Liver (tissue), 9 donors: ENCODE results near the gene KIF3C. TPM values are rescaled to one million over a fixed set of nuclear protein-coding genes. Genes with fewer than 3 reads are reported as not detected.

Source experiments
- DNase-seq: peaks from one replicate; pipeline ENCODE4 v3.0.0-alpha.2; 2017; ENCODE audit warnings: low spot score
- H3K27ac ChIP-seq, 2 donors: one replicate each; pipeline ENCODE4 v1.7.0; 2013; ENCODE audit warnings: inconsistent platforms in 2 of 2, low read length in 2 of 2, control low read depth in 1 of 2, low read depth in 1 of 2, mild to moderate bottlenecking in 1 of 2
- H3K27me3 ChIP-seq, 4 donors: one replicate each; pipeline versions ENCODE4 v1.6.1 to v1.7.0; 2013; ENCODE audit warnings: low read length in 3 of 4, inconsistent platforms in 1 of 4, mild to moderate bottlenecking in 1 of 4, moderate library complexity in 1 of 4; ENCODE audit not compliant: control insufficient read depth in 4 of 4, insufficient read depth in 4 of 4
- H3K36me3 ChIP-seq, 4 donors: one replicate each; pipeline versions ENCODE4 v1.6.1 to v1.7.0; 2013; ENCODE audit warnings: low read length in 3 of 4, mild to moderate bottlenecking in 3 of 4, low read depth in 1 of 4, moderate library complexity in 1 of 4; ENCODE audit not compliant: control insufficient read depth in 4 of 4, insufficient read depth in 3 of 4
- H3K4me1 ChIP-seq, 4 donors: one replicate each; pipeline versions ENCODE4 v1.6.1 to v1.7.0; 2013; ENCODE audit warnings: low read length in 3 of 4, mild to moderate bottlenecking in 3 of 4, moderate library complexity in 1 of 4; ENCODE audit not compliant: control insufficient read depth in 4 of 4, insufficient read depth in 4 of 4
- H3K4me3 ChIP-seq, 3 donors: one replicate each; pipeline versions ENCODE4 v1.6.1 to v1.7.0; 2013; ENCODE audit warnings: low read length in 3 of 3, control low read depth in 1 of 3, low read depth in 1 of 3, mild to moderate bottlenecking in 1 of 3
- H3K9ac ChIP-seq, 2 donors: one replicate each; pipeline ENCODE4 v1.7.0; 2013; ENCODE audit warnings: low read length in 2 of 2, mild to moderate bottlenecking in 2 of 2, moderate library complexity in 2 of 2, control low read depth in 1 of 2, low read depth in 1 of 2
- H3K9me3 ChIP-seq, 4 donors: one replicate each; pipeline versions ENCODE4 v1.6.1 to v1.7.0; 2013; ENCODE audit warnings: low read length in 3 of 4; ENCODE audit not compliant: control insufficient read depth in 4 of 4
- FOXA2 ChIP-seq: IDR thresholded peaks from 2 replicates; pipeline ENCODE4 v1.6.1; 2016; ENCODE audit warnings: antibody characterized with exemption
- GABPA ChIP-seq, 2 donors: IDR thresholded peaks in 1 of 2; conservative IDR thresholded peaks in 1 of 2; 2 replicates each; pipeline ENCODE4 v1.6.1; 2016; ENCODE audit warnings: antibody characterized with exemption in 2 of 2, mild to moderate bottlenecking in 1 of 2, moderate library complexity in 1 of 2
- HNF4A ChIP-seq, 2 donors: conservative IDR thresholded peaks; 2 replicates each; pipeline ENCODE4 v1.6.1; 2016; ENCODE audit warnings: antibody characterized with exemption in 2 of 2, mild to moderate bottlenecking in 2 of 2
- HNF4G ChIP-seq: IDR thresholded peaks from 2 replicates; pipeline ENCODE4 v1.6.1; 2016; ENCODE audit warnings: antibody characterized with exemption
- JUND ChIP-seq, 2 donors: IDR thresholded peaks; 2 replicates each; pipeline ENCODE4 v1.6.1; 2016; ENCODE audit warnings: antibody characterized with exemption in 2 of 2
- NR2F2 ChIP-seq: IDR thresholded peaks from 2 replicates; pipeline ENCODE4 v1.6.1; 2016; ENCODE audit warnings: antibody characterized with exemption
- RAD21 ChIP-seq, 2 donors: IDR thresholded peaks; 2 replicates each; pipeline ENCODE4 v1.6.1; 2016; ENCODE audit warnings: antibody characterized with exemption in 2 of 2, mild to moderate bottlenecking in 2 of 2
- RXRA ChIP-seq, 2 donors: IDR thresholded peaks; 2 replicates each; pipeline ENCODE4 v1.6.1; 2017 to 2018; ENCODE audit warnings: antibody characterized with exemption in 2 of 2, mild to moderate bottlenecking in 1 of 2
- SP1 ChIP-seq: IDR thresholded peaks from 2 replicates; pipeline ENCODE4 v1.6.1; 2018; ENCODE audit warnings: antibody characterized with exemption, mild to moderate bottlenecking
- YY1 ChIP-seq: IDR thresholded peaks from 2 replicates; pipeline ENCODE4 v1.6.1; 2016; ENCODE audit warnings: antibody characterized with exemption, mild to moderate bottlenecking
- whole genome bisulfite sequencing: extraction: QIAGEN DNeasy Blood & Tissue Kit; methylation state at CpG from one replicate; pipeline ENCODE4 v1.1.7; 2013; 5-methylcytosine and 5-hydroxymethylcytosine counted together
- polyA plus RNA-seq, 2 donors: library from polyadenylated mRNA; stranded (reverse) in 1 of 2; unstranded in 1 of 2; fragments of 200-250 nt in 1 of 2; fragments of >200 nt in 1 of 2; fragmentation: Nextera tagmentation in 1 of 2; extraction: Ambion mirVana in 1 of 2; gene quantifications; one replicate each; pipeline versions ENCODE4 v1.2.1 to v1.2.3, GENCODE V29; 2013 to 2015
- total RNA-seq, 2 donors: library from RNA; depleted of rRNA; stranded (reverse); fragments of >200 nt; gene quantifications; one replicate each; pipeline ENCODE4 v1.2.3, GENCODE V29; 2014
- TF ChIP-seq, protein P1 (sequence below): IDR thresholded peaks from 2 replicates; pipeline ENCODE4 v1.6.1; 2016; ENCODE audit warnings: antibody characterized with exemption
- TF ChIP-seq, protein P2 (sequence below): IDR thresholded peaks from 2 replicates; pipeline ENCODE4 v1.6.1; 2016; ENCODE audit warnings: antibody characterized with exemption, mild to moderate bottlenecking
- TF ChIP-seq, protein P3 (sequence below): IDR thresholded peaks from 2 replicates; pipeline ENCODE4 v1.6.1; 2016; ENCODE audit warnings: antibody characterized with exemption
- donor health status: healthy.
- donor health status: healthy.
- donor health status: healthy.
- donor health status: healthy.
- donor health status: healthy.

The KIF3C gene
- total and polyA plus RNA-seq, 4 donors, result 0.26 to 0.93 (median 0.67) TPM

DNA sequence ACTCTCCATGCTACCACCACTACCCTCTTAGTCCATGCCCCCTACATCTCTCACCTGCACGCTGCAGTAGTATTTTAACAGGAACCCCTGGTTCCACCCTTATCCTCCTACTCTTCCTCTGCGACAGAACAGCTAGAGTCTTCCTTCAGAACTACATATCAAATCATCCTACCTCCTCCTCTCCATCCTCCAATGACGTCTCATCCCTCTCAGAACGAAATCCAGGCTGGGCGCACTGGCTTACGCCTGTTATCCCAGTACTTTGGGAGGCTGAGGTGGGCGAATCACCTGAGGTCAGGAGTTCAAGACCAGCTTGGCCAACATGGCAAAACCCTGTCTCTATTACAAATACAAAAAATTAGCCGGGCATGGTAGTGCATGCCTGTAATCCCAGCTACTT, 10.3 kb upstream of the KIF3C start:
- no peak for TF ChIP-seq NR2F2
- Histone ChIP-seq H3K4me3 (no peak overlapping the region), H3K36me3 (no peaks in the 10 kb centered on the region), H3K4me1 (peaks cover 0 to 5% (median 3%) of the 10 kb centered on the region in 4 donors), H3K27ac (no peak overlapping the region), H3K9me3 (no peaks in the 10 kb centered on the region), H3K9ac (no peak overlapping the region), H3K27me3 (no peaks in the 10 kb centered on the region)
- no peak for DNase-seq
- WGBS, result 95% methylated on average over 8 of the region's 8 CpGs

DNA sequence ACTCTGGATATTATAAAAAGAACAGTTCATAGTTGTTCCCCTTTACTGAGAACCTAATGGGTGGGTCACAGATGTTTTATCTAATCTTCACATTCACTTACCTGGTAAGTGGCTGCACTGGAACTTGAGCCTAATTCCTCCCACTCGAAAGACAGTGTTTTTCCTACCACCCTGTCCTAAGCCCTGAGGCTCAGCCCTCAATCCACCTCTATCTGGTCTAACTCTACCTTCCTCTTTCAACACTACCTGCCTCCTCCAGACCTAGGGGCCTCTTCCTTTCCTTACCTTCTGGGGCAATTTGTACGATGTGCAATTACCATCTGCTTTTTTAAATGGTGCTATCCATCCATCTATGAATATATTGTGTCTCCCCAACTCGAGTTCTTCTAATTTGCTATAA, 9.7 kb upstream of the KIF3C start:
- Histone ChIP-seq H3K9me3 (no peaks in the 10 kb centered on the region), H3K27me3 (no peaks in the 10 kb centered on the region), H3K36me3 (no peaks in the 10 kb centered on the region), H3K4me1 (peaks cover 0 to 5% (median 2%) of the 10 kb centered on the region in 4 donors), H3K4me3 (no peak overlapping the region), H3K9ac (no peak overlapping the region), H3K27ac (no peak overlapping the region)
- no peak for DNase-seq
- TF ChIP-seq, protein P1, sequence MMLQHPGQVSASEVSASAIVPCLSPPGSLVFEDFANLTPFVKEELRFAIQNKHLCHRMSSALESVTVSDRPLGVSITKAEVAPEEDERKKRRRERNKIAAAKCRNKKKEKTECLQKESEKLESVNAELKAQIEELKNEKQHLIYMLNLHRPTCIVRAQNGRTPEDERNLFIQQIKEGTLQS, result no peak
- no peak for TF ChIP-seq FOXA2
- no peak for TF ChIP-seq GABPA (IDR thresholded peaks at IDR 0.05 in 1 of 2, conservative IDR thresholded peaks at IDR 0.05 in 1 of 2)
- no peak for TF ChIP-seq HNF4A (conservative IDR thresholded peaks at IDR 0.05)
- TF ChIP-seq, protein P2, sequence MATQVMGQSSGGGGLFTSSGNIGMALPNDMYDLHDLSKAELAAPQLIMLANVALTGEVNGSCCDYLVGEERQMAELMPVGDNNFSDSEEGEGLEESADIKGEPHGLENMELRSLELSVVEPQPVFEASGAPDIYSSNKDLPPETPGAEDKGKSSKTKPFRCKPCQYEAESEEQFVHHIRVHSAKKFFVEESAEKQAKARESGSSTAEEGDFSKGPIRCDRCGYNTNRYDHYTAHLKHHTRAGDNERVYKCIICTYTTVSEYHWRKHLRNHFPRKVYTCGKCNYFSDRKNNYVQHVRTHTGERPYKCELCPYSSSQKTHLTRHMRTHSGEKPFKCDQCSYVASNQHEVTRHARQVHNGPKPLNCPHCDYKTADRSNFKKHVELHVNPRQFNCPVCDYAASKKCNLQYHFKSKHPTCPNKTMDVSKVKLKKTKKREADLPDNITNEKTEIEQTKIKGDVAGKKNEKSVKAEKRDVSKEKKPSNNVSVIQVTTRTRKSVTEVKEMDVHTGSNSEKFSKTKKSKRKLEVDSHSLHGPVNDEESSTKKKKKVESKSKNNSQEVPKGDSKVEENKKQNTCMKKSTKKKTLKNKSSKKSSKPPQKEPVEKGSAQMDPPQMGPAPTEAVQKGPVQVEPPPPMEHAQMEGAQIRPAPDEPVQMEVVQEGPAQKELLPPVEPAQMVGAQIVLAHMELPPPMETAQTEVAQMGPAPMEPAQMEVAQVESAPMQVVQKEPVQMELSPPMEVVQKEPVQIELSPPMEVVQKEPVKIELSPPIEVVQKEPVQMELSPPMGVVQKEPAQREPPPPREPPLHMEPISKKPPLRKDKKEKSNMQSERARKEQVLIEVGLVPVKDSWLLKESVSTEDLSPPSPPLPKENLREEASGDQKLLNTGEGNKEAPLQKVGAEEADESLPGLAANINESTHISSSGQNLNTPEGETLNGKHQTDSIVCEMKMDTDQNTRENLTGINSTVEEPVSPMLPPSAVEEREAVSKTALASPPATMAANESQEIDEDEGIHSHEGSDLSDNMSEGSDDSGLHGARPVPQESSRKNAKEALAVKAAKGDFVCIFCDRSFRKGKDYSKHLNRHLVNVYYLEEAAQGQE, result no peak
- no peak for TF ChIP-seq RXRA (IDR thresholded peaks at IDR 0.05)
- TF ChIP-seq NR2F2, result no peak
- TF ChIP-seq YY1, result no peak
- WGBS, result 72% methylated on average over 3 of the region's 3 CpGs

DNA sequence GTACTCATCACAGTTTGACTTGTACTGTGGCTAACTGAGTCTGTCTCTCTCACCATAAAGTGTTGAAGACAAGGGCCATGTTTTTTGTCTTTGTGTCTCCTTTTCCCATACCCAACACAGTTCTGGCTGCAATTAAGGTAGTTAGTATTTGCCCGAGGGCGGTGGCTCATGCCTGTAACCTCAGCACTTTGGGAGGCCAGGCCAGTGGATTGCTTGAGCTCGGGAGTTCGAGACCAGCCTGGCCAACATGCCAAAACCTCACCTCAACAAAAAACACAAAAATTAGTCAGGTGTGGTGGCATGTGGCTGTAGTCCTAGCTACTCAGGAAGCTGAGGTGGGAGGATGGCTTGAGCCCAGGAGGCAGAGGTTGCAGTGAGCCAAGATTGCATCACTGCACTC, 6.9 kb upstream of the KIF3C start:
- Histone ChIP-seq H3K27ac (no peak overlapping the region), H3K4me1 (peaks cover 0 to 5% (median 2%) of the 10 kb centered on the region in 4 donors), H3K4me3 (no peak overlapping the region), H3K27me3 (no peaks in the 10 kb centered on the region), H3K9ac (no peak overlapping the region), H3K36me3 (no peaks in the 10 kb centered on the region), H3K9me3 (no peaks in the 10 kb centered on the region)
- DNase-seq, result no peak
- WGBS, result 93% methylated on average over 4 of the region's 4 CpGs
- TF ChIP-seq, protein P2, result no peak
- no peak for TF ChIP-seq RAD21 (IDR thresholded peaks at IDR 0.05)
- no peak for TF ChIP-seq HNF4G
- TF ChIP-seq, protein P3, sequence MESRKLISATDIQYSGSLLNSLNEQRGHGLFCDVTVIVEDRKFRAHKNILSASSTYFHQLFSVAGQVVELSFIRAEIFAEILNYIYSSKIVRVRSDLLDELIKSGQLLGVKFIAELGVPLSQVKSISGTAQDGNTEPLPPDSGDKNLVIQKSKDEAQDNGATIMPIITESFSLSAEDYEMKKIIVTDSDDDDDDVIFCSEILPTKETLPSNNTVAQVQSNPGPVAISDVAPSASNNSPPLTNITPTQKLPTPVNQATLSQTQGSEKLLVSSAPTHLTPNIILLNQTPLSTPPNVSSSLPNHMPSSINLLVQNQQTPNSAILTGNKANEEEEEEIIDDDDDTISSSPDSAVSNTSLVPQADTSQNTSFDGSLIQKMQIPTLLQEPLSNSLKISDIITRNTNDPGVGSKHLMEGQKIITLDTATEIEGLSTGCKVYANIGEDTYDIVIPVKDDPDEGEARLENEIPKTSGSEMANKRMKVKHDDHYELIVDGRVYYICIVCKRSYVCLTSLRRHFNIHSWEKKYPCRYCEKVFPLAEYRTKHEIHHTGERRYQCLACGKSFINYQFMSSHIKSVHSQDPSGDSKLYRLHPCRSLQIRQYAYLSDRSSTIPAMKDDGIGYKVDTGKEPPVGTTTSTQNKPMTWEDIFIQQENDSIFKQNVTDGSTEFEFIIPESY, result no peak
- TF ChIP-seq JUND (IDR thresholded peaks at IDR 0.05), result no peak
- TF ChIP-seq NR2F2, result no peak
- TF ChIP-seq YY1, result no peak
- no peak for TF ChIP-seq FOXA2
- TF ChIP-seq SP1, result no peak
- TF ChIP-seq RXRA (IDR thresholded peaks at IDR 0.05), result no peak
- TF ChIP-seq HNF4A (conservative IDR thresholded peaks at IDR 0.05), result no peak
- TF ChIP-seq GABPA (IDR thresholded peaks at IDR 0.05 in 1 of 2, conservative IDR thresholded peaks at IDR 0.05 in 1 of 2), result no peak
